GM12878 (cell line): Measurements from ENCODE around the gene ITLN1. TPM values are rescaled to one million over a fixed set of nuclear protein-coding genes. Genes with fewer than 3 reads are reported as not detected.

Source experiments
- ATAC-seq: fragments of 200-7000 bp; cut with Tn5 transposase; 3 replicates; pipeline ENCODE4 v1.9.1; 2020; ENCODE audit warnings: mild to moderate bottlenecking, moderate library complexity
- BruUV-seq: library from RNA; stranded (reverse); fragments of 400-500 nt; replicated peaks from 2 replicates; lab custom pipeline; 2021; lab: Mats Ljungman, UMichigan
- CTCF ChIA-PET: fragments of 300-600 bp; sonication (Branson Sonifier 250); formaldehyde crosslinking; extraction: SDS; loops from one replicate; lab custom pipeline; 2021; ENCODE audit warnings: inconsistent platforms; lab: Yijun Ruan, JAX
- POLR2A ChIA-PET: fragments of 350-600 bp; formaldehyde crosslinking; extraction: SDS; loops from one replicate; lab custom pipeline; 2021; ENCODE audit warnings: inconsistent platforms; lab: Charles Lee
- RAD21 ChIA-PET: fragments of 300-600 bp; sonication (Branson Sonifier 250); formaldehyde crosslinking; loops from one replicate; lab custom pipeline; 2023; ENCODE audit warnings: antibody characterized with exemption; ENCODE audit not compliant: unreplicated experiment; lab: Charles Lee
- SMC1A ChIA-PET: fragments of 300-600 bp; sonication (Branson Sonifier 250); formaldehyde crosslinking; loops from one replicate; lab custom pipeline; 2023; ENCODE audit not compliant: unreplicated experiment, uncharacterized antibody; lab: Charles Lee
- DNase-seq: peaks from one replicate; pipeline ENCODE4 v3.0.0-alpha.2; 2011; ENCODE audit warnings: low read depth, low spot score
- FAIRE-seq: peaks from 3 replicates; lab custom pipeline; 2011; peaks lifted over from hg19 to GRCh38; lab: Jason Lieb, UNC
- H2AFZ ChIP-seq: 2 replicates; pipeline ENCODE4 v1.6.0; 2011; ENCODE audit warnings: low read depth, low read length, control low read depth; ENCODE audit not compliant: control insufficient read depth
- H3K27ac ChIP-seq: 2 replicates; pipeline ENCODE4 v1.5.1; 2011; ENCODE audit warnings: control low read depth; ENCODE audit not compliant: control insufficient read depth, insufficient read depth
- H3K27me3 ChIP-seq, 2 experiments: replicated peaks in 1 of 2; 2 replicates each; pipeline versions ENCODE4 v1.6.0 to v1.6.1; 2011; ENCODE audit warnings: low read length in 1 of 2; ENCODE audit not compliant: control insufficient read depth in 2 of 2, insufficient read depth in 2 of 2
- H3K36me3 ChIP-seq, 2 experiments: 2 replicates each; pipeline ENCODE4 v1.5.1; 2011; ENCODE audit warnings: low read length in 1 of 2; ENCODE audit not compliant: control insufficient read depth in 2 of 2, insufficient read depth in 2 of 2
- H3K4me1 ChIP-seq: 2 replicates; pipeline ENCODE4 v1.6.1; 2011; ENCODE audit warnings: mild to moderate bottlenecking, low read length, moderate library complexity, mixed read lengths; ENCODE audit not compliant: control insufficient read depth, insufficient read depth
- H3K4me2 ChIP-seq: 2 replicates; pipeline ENCODE4 v1.6.0; 2011; ENCODE audit warnings: control low read depth; ENCODE audit not compliant: control insufficient read depth, insufficient read depth
- H3K4me3 ChIP-seq: fragments of 200-600 bp; sonication (generic); 2 replicates; pipeline ENCODE4 v1.5.1; 2016
- H3K79me2 ChIP-seq: 2 replicates; pipeline ENCODE4 v1.6.0; 2011; ENCODE audit warnings: low read length; ENCODE audit not compliant: control insufficient read depth, insufficient read depth
- H3K9ac ChIP-seq: 2 replicates; pipeline ENCODE4 v1.8.0; 2011; ENCODE audit warnings: low read length, control low read depth, mixed read lengths; ENCODE audit not compliant: control insufficient read depth, insufficient read depth
- H3K9me3 ChIP-seq: replicated peaks from 3 replicates; pipeline ENCODE4 v1.5.1; 2011; ENCODE audit warnings: mild to moderate bottlenecking, low read length; ENCODE audit not compliant: control insufficient read depth, insufficient read depth
- H4K20me1 ChIP-seq: 2 replicates; pipeline ENCODE4 v1.6.0; 2011; ENCODE audit not compliant: control insufficient read depth, insufficient read depth
- CHD2 ChIP-seq: IDR thresholded peaks from 2 replicates; pipeline ENCODE4 v1.6.1; 2011; ENCODE audit warnings: low read depth, low read length, improper control_type of control experiment, borderline replicate concordance
- CUX1 ChIP-seq: IDR thresholded peaks from 2 replicates; pipeline ENCODE4 v1.6.1; 2012; ENCODE audit warnings: improper control_type of control experiment, low read depth, low read length; ENCODE audit not compliant: insufficient replicate concordance
- DPF2 ChIP-seq: fragments of 450-650 bp; IDR thresholded peaks from 2 replicates; pipeline ENCODE4 v1.6.1; 2017; ENCODE audit warnings: mild to moderate bottlenecking
- FOS ChIP-seq: IDR thresholded peaks from 3 replicates; pipeline ENCODE4 v1.6.1; 2011; ENCODE audit warnings: borderline replicate concordance; ENCODE audit not compliant: insufficient read length; ENCODE audit errors: extremely low read depth
- IKZF2 ChIP-seq, 2 experiments: fragments of 450-650 bp; IDR thresholded peaks; 2 replicates each; pipeline ENCODE4 v1.6.1; 2017; ENCODE audit warnings: mild to moderate bottlenecking in 2 of 2, moderate library complexity in 2 of 2
- JUND ChIP-seq: IDR thresholded peaks from 2 replicates; pipeline ENCODE4 v1.6.1; 2012; ENCODE audit warnings: low read depth, mild to moderate bottlenecking, low read length, improper control_type of control experiment, moderate library complexity
- LARP7 ChIP-seq: fragments of 450-650 bp; IDR thresholded peaks from 2 replicates; pipeline ENCODE4 v1.6.1; 2017; ENCODE audit warnings: mild to moderate bottlenecking
- MEF2A ChIP-seq: IDR thresholded peaks from 2 replicates; pipeline ENCODE4 v1.6.1; 2011; ENCODE audit warnings: low read depth, mild to moderate bottlenecking, low read length, moderate library complexity; ENCODE audit not compliant: insufficient read depth
- MTA2 ChIP-seq: fragments of 450-650 bp; IDR thresholded peaks from 2 replicates; pipeline ENCODE4 v1.6.1; 2016; ENCODE audit warnings: low read depth, mild to moderate bottlenecking, moderate library complexity
- SMARCA5 ChIP-seq: fragments of 450-650 bp; IDR thresholded peaks from 2 replicates; pipeline ENCODE4 v1.6.1; 2017; ENCODE audit warnings: mild to moderate bottlenecking
- SUPT20H ChIP-seq: IDR thresholded peaks from 2 replicates; pipeline ENCODE4 v1.6.1; 2011; ENCODE audit warnings: low read depth, mild to moderate bottlenecking, low read length, moderate library complexity, borderline replicate concordance; ENCODE audit not compliant: control insufficient read depth
- ZBTB4 ChIP-seq: fragments of 450-650 bp; formaldehyde crosslinking; IDR thresholded peaks from 2 replicates; pipeline ENCODE4 v1.4.0; 2022; ENCODE audit warnings: mild to moderate bottlenecking, moderate library complexity
- WGBS: methylation state at CpG from one replicate; pipeline ENCODE4 v1.1.6; 2016; ENCODE audit warnings: low lambda C conversion rate; ENCODE audit not compliant: insufficient replicate concordance, insufficient coverage; ENCODE audit errors: missing lambda C conversion rate; 5-methylcytosine and 5-hydroxymethylcytosine counted together
- in situ Hi-C: fragments of 300-500 bp; cut with MboI; formaldehyde crosslinking; loops from 9 replicates; pipeline ENCODE4 v1.14.3; 2018; ENCODE audit warnings: mixed read lengths
- intact Hi-C: fragments of 100-400 bp; cut with micrococcal nuclease; formaldehyde crosslinking; loops from one replicate; pipeline ENCODE4 v1.14.2; 2022; ENCODE audit not compliant: unreplicated experiment
- polyA plus RNA-seq, 11 experiments: library from polyadenylated mRNA; depleted of rRNA in 4 of 11; unstranded in 6 of 11; stranded (reverse) in 5 of 11; fragments of >200 nt; fragmentation: Nextera tagmentation in 4 of 11; fragmentation: Illumina TruSeq in 1 of 11; extraction: Ambion mirVana in 4 of 11; extraction: Trizol in 1 of 11; gene quantifications; 1 replicate in 1 of 11; 2 replicates in 10 of 11; pipeline versions ENCODE4 v1.2.1 to v1.2.3, GENCODE V29; 2011 to 2016; ENCODE audit warnings: inconsistent platforms in 2 of 11, missing spikeins in 2 of 11, low read depth in 1 of 11
- total RNA-seq, 4 experiments: library from RNA; depleted of rRNA in 3 of 4; stranded (reverse); fragments of >200 nt in 3 of 4; fragmentation: Illumina TruSeq in 1 of 4; extraction: Trizol in 1 of 4; gene quantifications; 2 replicates each; pipeline versions ENCODE4 v1.2.1 to v1.2.3, GENCODE V29; 2013 to 2021

Gene ITLN1
- total and polyA plus RNA-seq, 10 of the 15 experiments (the other 5 are each of a cell fraction or from before 2014, with no cell fraction given): not detected

DNA sequence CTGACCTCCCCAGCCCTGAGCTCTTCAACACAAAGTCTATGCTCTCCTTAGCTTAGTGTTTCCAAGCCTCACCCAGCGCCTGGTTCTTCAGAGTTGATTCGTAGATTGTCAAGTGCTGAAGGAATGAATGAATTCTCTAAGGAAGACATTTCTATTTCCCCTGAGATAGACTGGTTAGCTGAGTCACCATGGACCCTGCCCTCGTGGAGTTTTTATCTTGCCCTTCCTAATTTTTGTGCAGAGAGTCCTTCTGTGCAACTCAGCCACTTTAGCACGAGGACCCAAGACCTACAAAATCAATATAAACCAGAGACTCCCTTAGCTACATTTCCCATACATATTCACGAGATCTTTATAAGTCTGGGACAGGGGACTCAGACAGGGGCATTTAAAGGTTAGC, 19.6 kb downstream of the ITLN1 start:
- no TSS peak for BruUV-seq
- TF ChIP-seq ZBTB4: no peak
- no peak for TF ChIP-seq IKZF2 (IDR thresholded peaks at IDR 0.05)
- TF ChIP-seq SUPT20H: no peak
- TF ChIP-seq JUND: no peak
- no peak for TF ChIP-seq MTA2
- no peak for TF ChIP-seq FOS
- no peak for TF ChIP-seq MEF2A
- no peak for TF ChIP-seq LARP7
- no peak for TF ChIP-seq CHD2
- no peak for TF ChIP-seq DPF2
- TF ChIP-seq CUX1: no peak
- TF ChIP-seq SMARCA5: no peak

More for the DNA sequence above, 19.6 kb downstream of the ITLN1 start:
- no peaks in the 10 kb centered on the region for H4K20me1 ChIP-seq
- intact Hi-C loops: no loop called here
- 42% methylated on average over 5 of the region's 5 CpGs for WGBS
- no peaks in the 10 kb centered on the region for H3K79me2 ChIP-seq
- no peak overlapping the region for H3K27ac ChIP-seq
- H3K27me3 ChIP-seq: no peaks in the 10 kb centered on the region
- DNase-seq (no peak), ATAC-seq (no peak), FAIRE-seq (no peak)
- SMC1A ChIA-PET: interaction anchor here (0.8 to 6.7 kb wide), 16 partner anchors 9 to 193 kb away, joined by 3 to 41 read pairs (median 6); partner anchors contain the start of gene ITLN2
- H3K9me3 ChIP-seq: no peaks in the 10 kb centered on the region
- no peak overlapping the region for H2AFZ ChIP-seq
- H3K4me2 ChIP-seq: no peak overlapping the region
- RAD21 ChIA-PET: interaction anchor here (0.8 to 3.3 kb wide), 9 partner anchors 9 to 787 kb away, joined by 3 to 17 read pairs (median 7); no protein-coding TSS in a partner anchor
- POLR2A ChIA-PET: interaction anchor here (0.7 to 1.8 kb wide), 6 partner anchors 10 to 158 kb away, joined by 3 to 8 read pairs (median 4); no protein-coding TSS in a partner anchor
- CTCF ChIA-PET: interaction anchor here (0.7 to 7.0 kb wide), 16 partner anchors 10 to 214 kb away, joined by 3 to 99 read pairs (median 4); partner anchors contain the start of genes ITLN1 and ITLN2
- peaks cover 15% of the 10 kb centered on the region for H3K4me1 ChIP-seq
- no peaks in the 10 kb centered on the region for H3K36me3 ChIP-seq
- in situ Hi-C loops: no loop called here
- no peak overlapping the region for H3K9ac ChIP-seq
- no peak overlapping the region for H3K4me3 ChIP-seq
